ENCODE data around the gene HIVEP3. TPM values are rescaled to one million over a fixed set of nuclear protein-coding genes. Genes with fewer than 3 reads are reported as not detected.

Gene HIVEP3
- total RNA-seq, 1 experiment from 2014 or later: 11.0 TPM

GRCh38 chr1:41679994-41680393, 238.7 kb downstream of the HIVEP3 start:
- POLR2A ChIA-PET (ENCODE audit: unreplicated experiment): interaction anchor here (0.6 to 0.7 kb wide), 2 partner anchors 41 to 1087 kb away, joined by 3 to 8 read pairs; partner anchors contain the start of gene C1orf50
- intact Hi-C loops (cut with micrococcal nuclease; ENCODE audit: unreplicated experiment): loop anchor here (10.0 kb wide), 1 partner anchor 355 kb away; no protein-coding TSS in a partner anchor

GRCh38 chr1:41679531-41679930, 239.2 kb downstream of the HIVEP3 start:
- ChIA-PET CTCF (no interaction called here), POLR2A (ENCODE audit: unreplicated experiment) (interaction anchor here (0.6 to 0.7 kb wide), 3 partner anchors 41 to 1088 kb away, joined by 3 to 8 read pairs (median 3); partner anchors contain the start of gene C1orf50)
- no peaks in the 10 kb centered on the region for H3K36me3 ChIP-seq (ENCODE audit: low read depth)
- intact Hi-C loops (cut with micrococcal nuclease; ENCODE audit: unreplicated experiment): loop anchor here (10.0 kb wide), 1 partner anchor 355 kb away; no protein-coding TSS in a partner anchor
- TF ChIP-seq CTCF (conservative IDR thresholded peaks at IDR 0.05) (no peak), EZH2 (IDR thresholded peaks at IDR 0.05; ENCODE audit: low read depth) (no peak)
- no peaks in the 10 kb centered on the region for H4K20me1 ChIP-seq (ENCODE audit: insufficient read depth)
- H3K9me3 ChIP-seq (ENCODE audit: insufficient read depth, low read depth): no peaks in the 10 kb centered on the region
- no peaks in the 10 kb centered on the region; the same call in 1 of the 2 replicates for H3F3A ChIP-seq (ENCODE audit: insufficient read depth, low read depth)
- H2AFZ ChIP-seq: no peak overlapping the region
- no peak overlapping the region for H3K4me3 ChIP-seq
- no peak for DNase-seq
- no peak overlapping the region for H3K27ac ChIP-seq
- H3K79me2 ChIP-seq (ENCODE audit: low read depth): no peaks in the 10 kb centered on the region
- peaks cover 17% of the 10 kb centered on the region for H3K4me1 ChIP-seq (replicated peaks; ENCODE audit: insufficient read depth)
- H3K9me2 ChIP-seq (ENCODE audit: insufficient read depth): no peaks in the 10 kb centered on the region
- BruUV-seq (replicated peaks): no TSS peak
- no peak overlapping the region for H3K4me2 ChIP-seq
- no peaks in the 10 kb centered on the region for H3K27me3 ChIP-seq (ENCODE audit: insufficient read depth, low read depth)

More at GRCh38 chr1:41679994-41680393, 238.7 kb downstream of the HIVEP3 start:
- CTCF ChIA-PET: no interaction called here
- BruUV-seq (replicated peaks): no TSS peak
- Histone ChIP-seq H3K27ac (no peak overlapping the region), H3K9me3 (ENCODE audit: insufficient read depth, low read depth) (no peaks in the 10 kb centered on the region), H3K4me1 (replicated peaks; ENCODE audit: insufficient read depth) (peaks cover 21% of the 10 kb centered on the region), H3K4me3 (no peak overlapping the region), H3K27me3 (ENCODE audit: insufficient read depth, low read depth) (no peaks in the 10 kb centered on the region), H4K20me1 (ENCODE audit: insufficient read depth) (no peaks in the 10 kb centered on the region), H3K79me2 (ENCODE audit: low read depth) (no peaks in the 10 kb centered on the region), H2AFZ (no peak overlapping the region), H3K4me2 (no peak overlapping the region), H3K36me3 (ENCODE audit: low read depth) (no peaks in the 10 kb centered on the region), H3F3A (ENCODE audit: insufficient read depth, low read depth) (no peaks in the 10 kb centered on the region; the same call in 1 of the 2 replicates), H3K9me2 (ENCODE audit: insufficient read depth) (no peaks in the 10 kb centered on the region)
- TF ChIP-seq EZH2 (IDR thresholded peaks at IDR 0.05; ENCODE audit: low read depth) (no peak), CTCF (conservative IDR thresholded peaks at IDR 0.05) (no peak)
- no peak for DNase-seq

GRCh38 chr1:41678111-41678878, 240.4 kb downstream of the HIVEP3 start:
- intact Hi-C loops (cut with micrococcal nuclease; ENCODE audit: unreplicated experiment): loop anchor here (10.0 kb wide), 1 partner anchor 357 kb away; no protein-coding TSS in a partner anchor
- Histone ChIP-seq H3K4me1 (replicated peaks; ENCODE audit: insufficient read depth) (peaks cover 13% of the 10 kb centered on the region), H3K36me3 (ENCODE audit: low read depth) (no peaks in the 10 kb centered on the region), H3K27ac (no peak overlapping the region), H3K4me3 (no peak overlapping the region), H3F3A (ENCODE audit: insufficient read depth, low read depth) (no peaks in the 10 kb centered on the region; the same call in 1 of the 2 replicates), H3K79me2 (ENCODE audit: low read depth) (no peaks in the 10 kb centered on the region), H3K9me3 (ENCODE audit: insufficient read depth, low read depth) (no peaks in the 10 kb centered on the region), H3K27me3 (ENCODE audit: insufficient read depth, low read depth) (no peaks in the 10 kb centered on the region), H3K4me2 (no peak overlapping the region), H4K20me1 (ENCODE audit: insufficient read depth) (no peaks in the 10 kb centered on the region), H3K9me2 (ENCODE audit: insufficient read depth) (no peaks in the 10 kb centered on the region), H2AFZ (no peak overlapping the region)
- BruUV-seq (replicated peaks): no TSS peak
- no peak for TF ChIP-seq CTCF (conservative IDR thresholded peaks at IDR 0.05)
- no peak for TF ChIP-seq EZH2 (IDR thresholded peaks at IDR 0.05; ENCODE audit: low read depth)
- POLR2A ChIA-PET (ENCODE audit: unreplicated experiment): no interaction called here
- DNase-seq: no peak
- CTCF ChIA-PET: no interaction called here
